SK-N-SH (cell line): Measurements from ENCODE around the gene KIDINS220.

ENCODE experiments used
- GABPA ChIP-seq: IDR thresholded peaks from 2 replicates; pipeline ENCODE4 v1.4.0; 2012; ENCODE audit warnings: low read depth, mild to moderate bottlenecking
- POLR2AphosphoS5 ChIP-seq: IDR thresholded peaks from 2 replicates; pipeline ENCODE4 v1.6.1; 2012; ENCODE audit warnings: low read depth, low read length
- YY1 ChIP-seq: IDR thresholded peaks from 2 replicates; pipeline ENCODE4 v1.4.0; 2012; ENCODE audit warnings: low read depth, mild to moderate bottlenecking
- TF ChIP-seq, protein P1 (sequence below): fragments of 200-600 bp; sonication (generic); IDR thresholded peaks from 2 replicates; pipeline ENCODE4 v1.6.1; 2017; ENCODE audit warnings: antibody characterized with exemption, mild to moderate bottlenecking, moderate library complexity
- TF ChIP-seq, protein P2 (sequence below): fragments of 150-350 bp; IDR thresholded peaks from 2 replicates; pipeline ENCODE4 v1.6.1; 2017; ENCODE audit warnings: antibody characterized with exemption, low read length, low read depth, borderline replicate concordance

DNA sequence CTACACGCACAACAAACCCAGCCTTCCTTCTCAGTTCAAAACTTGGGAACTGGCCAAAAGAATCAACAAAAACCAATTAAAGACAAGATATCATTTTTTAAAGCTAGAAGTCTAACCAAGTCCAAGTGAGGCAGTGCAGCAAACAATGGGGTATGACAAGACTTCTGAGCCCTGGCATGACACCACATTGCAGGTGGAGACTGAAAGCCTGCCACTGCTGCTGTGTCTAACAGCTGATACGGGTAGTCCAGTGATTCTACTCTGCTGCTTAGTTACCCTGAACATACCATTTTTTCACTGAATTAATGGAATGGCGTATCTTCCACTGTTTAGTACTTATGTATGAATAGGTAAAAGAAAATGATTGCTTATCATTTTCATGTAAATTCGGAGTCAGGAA lies 47.4 kb upstream of the KIDINS220 start:
- TF ChIP-seq POLR2AphosphoS5 (no peak), YY1 (no peak), GABPA (no peak)
- TF ChIP-seq, protein P1, sequence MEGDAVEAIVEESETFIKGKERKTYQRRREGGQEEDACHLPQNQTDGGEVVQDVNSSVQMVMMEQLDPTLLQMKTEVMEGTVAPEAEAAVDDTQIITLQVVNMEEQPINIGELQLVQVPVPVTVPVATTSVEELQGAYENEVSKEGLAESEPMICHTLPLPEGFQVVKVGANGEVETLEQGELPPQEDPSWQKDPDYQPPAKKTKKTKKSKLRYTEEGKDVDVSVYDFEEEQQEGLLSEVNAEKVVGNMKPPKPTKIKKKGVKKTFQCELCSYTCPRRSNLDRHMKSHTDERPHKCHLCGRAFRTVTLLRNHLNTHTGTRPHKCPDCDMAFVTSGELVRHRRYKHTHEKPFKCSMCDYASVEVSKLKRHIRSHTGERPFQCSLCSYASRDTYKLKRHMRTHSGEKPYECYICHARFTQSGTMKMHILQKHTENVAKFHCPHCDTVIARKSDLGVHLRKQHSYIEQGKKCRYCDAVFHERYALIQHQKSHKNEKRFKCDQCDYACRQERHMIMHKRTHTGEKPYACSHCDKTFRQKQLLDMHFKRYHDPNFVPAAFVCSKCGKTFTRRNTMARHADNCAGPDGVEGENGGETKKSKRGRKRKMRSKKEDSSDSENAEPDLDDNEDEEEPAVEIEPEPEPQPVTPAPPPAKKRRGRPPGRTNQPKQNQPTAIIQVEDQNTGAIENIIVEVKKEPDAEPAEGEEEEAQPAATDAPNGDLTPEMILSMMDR: no peak
- TF ChIP-seq, protein P2, sequence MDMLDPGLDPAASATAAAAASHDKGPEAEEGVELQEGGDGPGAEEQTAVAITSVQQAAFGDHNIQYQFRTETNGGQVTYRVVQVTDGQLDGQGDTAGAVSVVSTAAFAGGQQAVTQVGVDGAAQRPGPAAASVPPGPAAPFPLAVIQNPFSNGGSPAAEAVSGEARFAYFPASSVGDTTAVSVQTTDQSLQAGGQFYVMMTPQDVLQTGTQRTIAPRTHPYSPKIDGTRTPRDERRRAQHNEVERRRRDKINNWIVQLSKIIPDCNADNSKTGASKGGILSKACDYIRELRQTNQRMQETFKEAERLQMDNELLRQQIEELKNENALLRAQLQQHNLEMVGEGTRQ: no peak
